SU-DHL-6 (cell line): ENCODE measurements around the gene PPM1L.

Experiments used
- H2AFZ ChIP-seq: fragments of 200-600 bp; sonication (generic); 2 replicates; pipeline ENCODE4 v1.6.1; 2014; ENCODE audit warnings: low read depth, mild to moderate bottlenecking, moderate library complexity, mixed read lengths, antibody characterized with exemption, low read length; ENCODE audit not compliant: severe bottlenecking
- H3F3A ChIP-seq: fragments of 200-600 bp; shearing (Covaris generic); 2 replicates; pipeline ENCODE4 v1.6.0; 2016; ENCODE audit warnings: antibody characterized with exemption, mild to moderate bottlenecking; ENCODE audit not compliant: insufficient read depth
- H3K27ac ChIP-seq: fragments of 200-600 bp; sonication (generic); 2 replicates; pipeline ENCODE4 v1.5.1; 2016; ENCODE audit warnings: low read depth, mild to moderate bottlenecking, low read length, moderate library complexity, mixed read lengths
- H3K27me3 ChIP-seq: fragments of 200-600 bp; sonication (generic), shearing (Covaris generic); 2 replicates; pipeline ENCODE4 v1.6.0; 2014; ENCODE audit warnings: mild to moderate bottlenecking, low read length
- H3K36me3 ChIP-seq: fragments of 200-600 bp; sonication (generic); 2 replicates; pipeline ENCODE4 v1.6.1; 2014; ENCODE audit warnings: mild to moderate bottlenecking, low read length, mixed read lengths
- H3K4me2 ChIP-seq: fragments of 300-600, 200-600 bp; shearing (Covaris generic), sonication (generic); 2 replicates; pipeline ENCODE4 v1.6.0; 2014; ENCODE audit warnings: low read length, low read depth, mild to moderate bottlenecking; ENCODE audit not compliant: poor library complexity, severe bottlenecking
- H3K4me3 ChIP-seq: fragments of 200-600 bp; sonication (generic); 2 replicates; pipeline ENCODE4 v1.5.1; 2014; ENCODE audit warnings: antibody characterized with exemption, low read length, mild to moderate bottlenecking, mixed read lengths; ENCODE audit not compliant: insufficient read depth, poor library complexity, severe bottlenecking
- H3K79me2 ChIP-seq: fragments of 200-600 bp; sonication (generic); 2 replicates; pipeline ENCODE4 v1.6.1; 2014; ENCODE audit warnings: mild to moderate bottlenecking, low read length, moderate library complexity; ENCODE audit not compliant: insufficient read depth
- H3K9ac ChIP-seq: fragments of 200-600 bp; sonication (generic); 2 replicates; pipeline ENCODE4 v1.7.0; 2014; ENCODE audit warnings: mild to moderate bottlenecking, low read length
- H3K9me2 ChIP-seq: fragments of 200-600 bp; sonication (generic); replicated peaks from 2 replicates; pipeline ENCODE4 v1.6.1; 2014; ENCODE audit warnings: low read length; ENCODE audit not compliant: insufficient read depth
- H3K9me3 ChIP-seq: fragments of 200-600 bp; sonication (generic); 2 replicates; pipeline ENCODE4 v1.6.1; 2014; ENCODE audit warnings: low read length, mixed read lengths; ENCODE audit not compliant: insufficient read depth
- H4K20me1 ChIP-seq: fragments of 200-600 bp; sonication (generic); 2 replicates; pipeline ENCODE4 v1.6.1; 2014; ENCODE audit warnings: low read depth, mild to moderate bottlenecking, antibody characterized with exemption, low read length, moderate library complexity, mixed read lengths
- EZH2phosphoT487 ChIP-seq: fragments of 200-600 bp; sonication (generic), shearing (Covaris generic); conservative IDR thresholded peaks from 2 replicates; pipeline ENCODE4 v1.6.1; 2018; ENCODE audit warnings: mild to moderate bottlenecking, antibody characterized with exemption, low read length, moderate library complexity, mixed read lengths
- TF ChIP-seq, protein P1 (sequence below): fragments of 200-600 bp; sonication (generic); IDR thresholded peaks from one replicate; pipeline ENCODE4 v1.5.1; 2017; ENCODE audit warnings: antibody characterized with exemption, mild to moderate bottlenecking, low read length, moderate library complexity; ENCODE audit not compliant: insufficient read depth, poor library complexity, severe bottlenecking

PPM1L gene

DNA sequence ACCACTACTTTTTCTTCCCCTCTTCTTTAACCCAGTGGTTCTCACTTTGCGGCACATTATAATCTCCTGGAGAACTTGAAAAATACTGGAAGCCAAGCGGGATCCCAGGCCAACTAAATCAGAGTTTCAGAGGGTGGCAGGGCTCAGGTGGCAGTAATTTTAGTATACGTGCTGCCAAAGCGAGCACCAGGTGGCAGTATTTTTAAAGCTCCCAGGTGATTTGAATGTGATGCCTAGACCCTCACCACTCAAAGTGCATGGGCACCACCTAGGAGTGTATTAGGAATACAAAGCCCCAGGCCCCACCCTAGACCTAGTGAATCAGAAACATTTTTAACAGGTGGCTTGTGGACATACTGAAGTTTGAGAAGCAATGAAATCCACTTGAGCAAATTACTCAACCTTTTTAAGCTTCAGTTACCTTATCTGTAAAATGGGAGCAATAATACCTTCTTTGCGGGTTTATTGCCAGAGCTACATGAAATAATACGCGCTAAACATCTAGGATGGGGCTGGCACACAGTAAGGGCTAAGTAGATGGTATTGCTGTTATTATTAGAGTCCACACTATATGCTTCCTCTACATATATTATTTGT, 340.8 kb downstream of the PPM1L start:
- Histone ChIP-seq H3K9me2 (no peaks in the 10 kb centered on the region), H3K9me3 (no peaks in the 10 kb centered on the region), H3K36me3 (no peaks in the 10 kb centered on the region), H2AFZ (no peak overlapping the region), H3K79me2 (no peaks in the 10 kb centered on the region), H3K27ac (no peak overlapping the region), H3K27me3 (no peaks in the 10 kb centered on the region), H3K4me2 (no peak overlapping the region), H3K4me3 (no peak overlapping the region), H3K9ac (no peak overlapping the region), H4K20me1 (no peaks in the 10 kb centered on the region), H3F3A (no peaks in the 10 kb centered on the region)
- no peak for TF ChIP-seq EZH2phosphoT487
- TF ChIP-seq, protein P1, sequence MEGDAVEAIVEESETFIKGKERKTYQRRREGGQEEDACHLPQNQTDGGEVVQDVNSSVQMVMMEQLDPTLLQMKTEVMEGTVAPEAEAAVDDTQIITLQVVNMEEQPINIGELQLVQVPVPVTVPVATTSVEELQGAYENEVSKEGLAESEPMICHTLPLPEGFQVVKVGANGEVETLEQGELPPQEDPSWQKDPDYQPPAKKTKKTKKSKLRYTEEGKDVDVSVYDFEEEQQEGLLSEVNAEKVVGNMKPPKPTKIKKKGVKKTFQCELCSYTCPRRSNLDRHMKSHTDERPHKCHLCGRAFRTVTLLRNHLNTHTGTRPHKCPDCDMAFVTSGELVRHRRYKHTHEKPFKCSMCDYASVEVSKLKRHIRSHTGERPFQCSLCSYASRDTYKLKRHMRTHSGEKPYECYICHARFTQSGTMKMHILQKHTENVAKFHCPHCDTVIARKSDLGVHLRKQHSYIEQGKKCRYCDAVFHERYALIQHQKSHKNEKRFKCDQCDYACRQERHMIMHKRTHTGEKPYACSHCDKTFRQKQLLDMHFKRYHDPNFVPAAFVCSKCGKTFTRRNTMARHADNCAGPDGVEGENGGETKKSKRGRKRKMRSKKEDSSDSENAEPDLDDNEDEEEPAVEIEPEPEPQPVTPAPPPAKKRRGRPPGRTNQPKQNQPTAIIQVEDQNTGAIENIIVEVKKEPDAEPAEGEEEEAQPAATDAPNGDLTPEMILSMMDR, result peak; percentile 40

DNA sequence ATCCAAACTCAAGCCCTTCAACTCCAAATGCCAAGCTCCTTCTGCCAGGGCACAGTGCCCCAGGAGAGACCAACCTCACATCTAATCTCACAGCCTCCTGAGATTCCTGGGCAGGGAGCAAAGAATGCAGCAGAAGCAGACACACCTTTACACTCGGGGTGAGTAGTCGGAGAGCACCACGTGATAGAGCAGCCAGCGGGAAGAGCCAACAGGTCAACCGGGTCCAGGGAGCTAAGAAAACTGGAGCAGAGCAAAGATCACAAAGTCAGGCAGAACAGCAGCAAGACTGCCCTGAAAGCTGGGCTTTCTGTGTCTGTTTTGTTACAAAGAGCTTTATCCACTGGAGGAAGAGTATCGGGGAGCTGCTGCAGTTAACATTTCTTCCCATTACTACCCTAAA, 345.0 kb downstream of the PPM1L start:
- no peaks in the 10 kb centered on the region for H3K27me3 ChIP-seq
- no peaks in the 10 kb centered on the region for H4K20me1 ChIP-seq

DNA sequence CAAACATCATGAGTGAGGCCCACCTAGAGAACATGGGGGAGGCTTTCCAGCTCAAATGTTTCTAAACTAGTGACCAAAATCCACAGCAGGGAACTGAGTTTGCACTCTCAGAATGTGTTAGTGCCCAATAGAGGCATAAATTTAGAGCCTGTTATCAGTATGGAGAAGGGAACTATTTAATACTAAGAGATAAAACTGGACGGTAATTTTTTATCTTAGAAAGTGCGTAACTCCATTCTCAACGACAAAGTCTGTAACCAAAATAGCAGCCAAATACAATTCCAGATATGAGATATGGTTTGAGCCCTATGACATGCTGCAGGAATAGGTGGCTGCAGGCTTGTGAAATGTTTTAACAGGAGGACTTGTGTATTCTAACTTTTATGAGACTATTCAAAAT, 345.6 kb downstream of the PPM1L start:
- Histone ChIP-seq H4K20me1 (no peaks in the 10 kb centered on the region), H3K9me2 (no peaks in the 10 kb centered on the region), H3K79me2 (no peaks in the 10 kb centered on the region), H3K27ac (no peak overlapping the region), H3K9me3 (no peaks in the 10 kb centered on the region), H3K9ac (no peak overlapping the region), H3K27me3 (no peaks in the 10 kb centered on the region), H3F3A (no peaks in the 10 kb centered on the region), H3K4me3 (no peak overlapping the region), H2AFZ (no peak overlapping the region), H3K36me3 (no peaks in the 10 kb centered on the region), H3K4me2 (no peak overlapping the region)
- TF ChIP-seq, protein P1, result no peak
- TF ChIP-seq EZH2phosphoT487, result no peak

More for the DNA sequence above, 345.0 kb downstream of the PPM1L start:
- Histone ChIP-seq H3K4me3 (no peak overlapping the region), H3K36me3 (no peaks in the 10 kb centered on the region), H3K27ac (no peak overlapping the region), H3K9ac (no peak overlapping the region), H3F3A (no peaks in the 10 kb centered on the region), H3K4me2 (no peak overlapping the region), H3K9me3 (no peaks in the 10 kb centered on the region), H2AFZ (no peak overlapping the region), H3K9me2 (no peaks in the 10 kb centered on the region), H3K79me2 (no peaks in the 10 kb centered on the region)
- TF ChIP-seq, protein P1, result no peak
- no peak for TF ChIP-seq EZH2phosphoT487
